H9 (cell line): Measurements from ENCODE around the gene NFE2L3. TPM values are rescaled to one million over a fixed set of nuclear protein-coding genes. Genes with fewer than 3 reads are reported as not detected.

Experiments
- DNase-seq: peaks from one replicate; pipeline ENCODE4 v3.0.0-alpha.2; 2017
- H2AFZ ChIP-seq: one replicate; pipeline ENCODE4 v1.6.1; 2013; ENCODE audit warnings: mild to moderate bottlenecking, low read length, control low read depth, moderate library complexity
- H2AK5ac ChIP-seq: 2 replicates; pipeline ENCODE4 v1.6.1; 2013; ENCODE audit warnings: low read length, control low read depth, mixed read lengths; ENCODE audit not compliant: insufficient read length
- H2BK120ac ChIP-seq: one replicate; pipeline ENCODE4 v1.6.1; 2013; ENCODE audit warnings: low read depth, mild to moderate bottlenecking, low read length, control low read depth, inconsistent platforms; ENCODE audit not compliant: poor library complexity, severe bottlenecking
- H2BK12ac ChIP-seq: 2 replicates; pipeline ENCODE4 v1.6.1; 2013; ENCODE audit warnings: low read length, control low read depth, mixed read lengths, low read depth; ENCODE audit not compliant: insufficient read length
- H2BK15ac ChIP-seq: 2 replicates; pipeline ENCODE4 v1.6.1; 2013; ENCODE audit warnings: low read depth, low read length, control low read depth
- H2BK20ac ChIP-seq: one replicate; pipeline ENCODE4 v1.6.1; 2013; ENCODE audit warnings: low read depth, mild to moderate bottlenecking, low read length, control low read depth, inconsistent platforms; ENCODE audit not compliant: poor library complexity, severe bottlenecking
- H2BK5ac ChIP-seq: 2 replicates; pipeline ENCODE4 v1.6.1; 2013; ENCODE audit warnings: low read length, control low read depth, mixed read lengths; ENCODE audit not compliant: insufficient read length
- H3K14ac ChIP-seq: 2 replicates; pipeline ENCODE4 v1.6.1; 2013; ENCODE audit warnings: low read length, control low read depth; ENCODE audit not compliant: insufficient read depth
- H3K18ac ChIP-seq: 2 replicates; pipeline ENCODE4 v1.6.1; 2013; ENCODE audit warnings: low read depth, mild to moderate bottlenecking, mixed read lengths, low read length, control low read depth; ENCODE audit not compliant: insufficient read length
- H3K23ac ChIP-seq: 2 replicates; pipeline ENCODE4 v1.6.1; 2013; ENCODE audit warnings: low read length, control low read depth, mixed read lengths, low read depth; ENCODE audit not compliant: insufficient read length
- H3K23me2 ChIP-seq: 2 replicates; pipeline ENCODE4 v1.6.1; 2013; ENCODE audit warnings: low read depth, mild to moderate bottlenecking, mixed read lengths, low read length, control low read depth; ENCODE audit not compliant: insufficient read length, poor library complexity, severe bottlenecking
- H3K27ac ChIP-seq: 2 replicates; pipeline ENCODE4 v1.5.1; 2013; ENCODE audit warnings: low read length, control low read depth, mixed read lengths, low read depth; ENCODE audit not compliant: insufficient read length
- H3K27me3 ChIP-seq: 2 replicates; pipeline ENCODE4 v1.6.1; 2013; ENCODE audit warnings: low read length, control low read depth, inconsistent platforms; ENCODE audit not compliant: insufficient read depth
- H3K4ac ChIP-seq: 2 replicates; pipeline ENCODE4 v1.6.1; 2013; ENCODE audit warnings: low read depth, mild to moderate bottlenecking, control low read depth, inconsistent platforms, low read length, moderate library complexity
- H3K4me1 ChIP-seq: 2 replicates; pipeline ENCODE4 v1.6.1; 2013; ENCODE audit warnings: low read length, control low read depth, inconsistent platforms; ENCODE audit not compliant: insufficient read depth
- H3K4me2 ChIP-seq: 2 replicates; pipeline ENCODE4 v1.6.1; 2013; ENCODE audit warnings: low read length, control low read depth, mixed read lengths; ENCODE audit not compliant: insufficient read length, insufficient read depth
- H3K56ac ChIP-seq: 2 replicates; pipeline ENCODE4 v1.6.1; 2013; ENCODE audit warnings: low read depth, mild to moderate bottlenecking, mixed read lengths, low read length, control low read depth; ENCODE audit not compliant: insufficient read length
- H3K79me1 ChIP-seq: 2 replicates; pipeline ENCODE4 v1.6.1; 2013; ENCODE audit warnings: low read depth, mild to moderate bottlenecking, moderate library complexity, low read length, control low read depth, inconsistent platforms; ENCODE audit not compliant: insufficient read depth, poor library complexity, severe bottlenecking
- H3K79me2 ChIP-seq: 2 replicates; pipeline ENCODE4 v1.6.1; 2013; ENCODE audit warnings: low read length, control low read depth, inconsistent platforms; ENCODE audit not compliant: insufficient read depth
- H3K9ac ChIP-seq: 2 replicates; pipeline ENCODE4 v1.6.1; 2013; ENCODE audit warnings: low read length, control low read depth, mixed read lengths; ENCODE audit not compliant: insufficient read length; ENCODE audit errors: extremely low read depth
- H3K9me3 ChIP-seq: one replicate; pipeline ENCODE4 v1.6.1; 2013; ENCODE audit warnings: low read depth, low read length, inconsistent platforms; ENCODE audit not compliant: control insufficient read depth
- H3T11ph ChIP-seq: one replicate; pipeline ENCODE4 v1.6.1; 2013; ENCODE audit warnings: mild to moderate bottlenecking, low read length, control low read depth, inconsistent platforms
- H4K20me1 ChIP-seq: one replicate; pipeline ENCODE4 v1.6.1; 2013; ENCODE audit not compliant: control insufficient read depth, insufficient read length, insufficient read depth
- H4K5ac ChIP-seq: 2 replicates; pipeline ENCODE4 v1.6.1; 2013; ENCODE audit warnings: low read depth, mild to moderate bottlenecking, mixed read lengths, low read length, control low read depth; ENCODE audit not compliant: insufficient read length
- H4K8ac ChIP-seq: replicated peaks from 2 replicates; pipeline ENCODE4 v1.6.1; 2013; ENCODE audit warnings: low read length, control low read depth, mixed read lengths, low read depth; ENCODE audit not compliant: insufficient read length
- H4K91ac ChIP-seq: 2 replicates; pipeline ENCODE4 v1.6.1; 2013; ENCODE audit warnings: low read depth, mild to moderate bottlenecking, moderate library complexity, mixed read lengths, low read length, control low read depth; ENCODE audit not compliant: insufficient read length
- H3K27ac Mint-ChIP-seq, 3 experiments: 2 replicates in 2 of 3; 3 replicates in 1 of 3; pipeline ENCODE4 v1.8.0; 2020 to 2021; ENCODE audit warnings: mixed read lengths in 3 of 3, mild to moderate bottlenecking in 1 of 3, moderate library complexity in 1 of 3
- H3K27me3 Mint-ChIP-seq: 2 replicates; pipeline ENCODE4 v1.8.0; 2021; ENCODE audit warnings: low read depth, mild to moderate bottlenecking, moderate library complexity, mixed read lengths
- H3K36me3 Mint-ChIP-seq, 3 experiments: 2 replicates in 2 of 3; 3 replicates in 1 of 3; pipeline ENCODE4 v1.8.0; 2020 to 2021; ENCODE audit warnings: low read depth in 3 of 3, mixed read lengths in 3 of 3; ENCODE audit not compliant: insufficient read depth in 1 of 3
- H3K4me1 Mint-ChIP-seq, 2 experiments: 2 replicates each; pipeline ENCODE4 v1.8.0; 2020; ENCODE audit warnings: mixed read lengths in 2 of 2
- H3K4me3 Mint-ChIP-seq, 2 experiments: 2 replicates in 1 of 2; 3 replicates in 1 of 2; pipeline ENCODE4 v1.8.0; 2020 to 2021; ENCODE audit warnings: mild to moderate bottlenecking in 2 of 2, mixed read lengths in 2 of 2, moderate library complexity in 1 of 2
- H3K9me3 Mint-ChIP-seq, 2 experiments: 2 replicates in 1 of 2; 3 replicates in 1 of 2; pipeline ENCODE4 v1.8.0; 2020; ENCODE audit warnings: mild to moderate bottlenecking in 2 of 2, mixed read lengths in 2 of 2, moderate library complexity in 1 of 2
- WGBS: extraction: QIAGEN DNeasy Blood & Tissue Kit; methylation state at CpG from one replicate; pipeline ENCODE4 v1.1.7; 2013; ENCODE audit warnings: missing lambda C conversion rate, low lambda C conversion rate, mixed read lengths; ENCODE audit not compliant: insufficient read length; ENCODE audit errors: extremely low coverage; 5-methylcytosine and 5-hydroxymethylcytosine counted together
- total RNA-seq: library from RNA; stranded (reverse); gene quantifications from 2 replicates; pipeline ENCODE4 v1.2.1, GENCODE V29; 2021
- TF ChIP-seq, protein P1 (sequence below): fragments of 200-600 bp; sonication (generic); conservative IDR thresholded peaks from 3 replicates; pipeline ENCODE4 v1.8.0; 2021; ENCODE audit warnings: antibody characterized with exemption, mild to moderate bottlenecking

Gene NFE2L3
- total RNA-seq, 1 experiment from 2014 or later = 46.9 TPM

DNA sequence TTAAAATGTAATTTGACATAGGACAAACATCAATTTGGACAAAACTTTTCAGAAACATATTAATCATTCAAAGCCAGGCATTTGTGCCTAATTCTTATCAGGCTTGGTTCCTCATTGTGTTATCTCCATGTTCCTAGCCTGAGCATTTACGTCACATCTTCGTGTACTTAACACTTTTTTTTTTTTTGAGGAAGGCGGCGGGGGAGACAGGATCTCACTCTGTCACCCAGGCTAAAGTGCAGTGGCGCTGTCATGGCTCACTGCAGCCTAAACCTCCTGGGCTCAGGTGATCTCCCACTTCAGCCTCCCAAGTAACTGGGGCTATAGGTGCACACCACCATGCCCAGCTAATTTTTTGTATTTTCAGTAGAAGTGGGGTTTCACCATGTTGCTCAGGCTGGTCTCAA is 28.8 kb downstream of the NFE2L3 start:
- Histone ChIP-seq H3K23ac (no peak overlapping the region), H3K23me2 (no peaks in the 10 kb centered on the region), H3K27me3 (no peaks in the 10 kb centered on the region), H4K8ac (no peak overlapping the region), H4K5ac (no peak overlapping the region), H3T11ph (no peak overlapping the region), H3K56ac (no peak overlapping the region), H3K27ac (no peak overlapping the region), H2BK15ac (no peak overlapping the region), H2BK120ac (no peak overlapping the region), H2AFZ (no peak overlapping the region), H3K18ac (no peak overlapping the region), H2AK5ac (no peak overlapping the region), H3K9ac (no peak overlapping the region), H2BK12ac (no peak overlapping the region), H3K9me3 (no peaks in the 10 kb centered on the region), H3K79me1 (no peaks in the 10 kb centered on the region), H4K91ac (no peak overlapping the region), H4K20me1 (no peaks in the 10 kb centered on the region), H3K14ac (no peak overlapping the region), H3K4ac (no peak overlapping the region), H2BK5ac (no peak overlapping the region), H3K4me2 (no peak overlapping the region), H3K79me2 (no peaks in the 10 kb centered on the region; the same call in 1 of the 2 replicates), H3K4me1 (no peaks in the 10 kb centered on the region; the same call in 1 of the 2 replicates), H2BK20ac (no peak overlapping the region)
- peaks cover 12 to 15% of the 10 kb centered on the region in 2 experiments; a peak in 3 of 4 replicates for H3K4me1 Mint-ChIP-seq
- H3K4me3 Mint-ChIP-seq = no peak overlapping the region
- H3K27me3 Mint-ChIP-seq = peaks cover 1% of the 10 kb centered on the region; the same call in 1 of the 2 replicates
- peaks cover 8 to 10% of the 10 kb centered on the region in 2 experiments for H3K9me3 Mint-ChIP-seq
- WGBS = no CpG with 5 or more reads among the region's 5 CpGs
- TF ChIP-seq, protein P1, sequence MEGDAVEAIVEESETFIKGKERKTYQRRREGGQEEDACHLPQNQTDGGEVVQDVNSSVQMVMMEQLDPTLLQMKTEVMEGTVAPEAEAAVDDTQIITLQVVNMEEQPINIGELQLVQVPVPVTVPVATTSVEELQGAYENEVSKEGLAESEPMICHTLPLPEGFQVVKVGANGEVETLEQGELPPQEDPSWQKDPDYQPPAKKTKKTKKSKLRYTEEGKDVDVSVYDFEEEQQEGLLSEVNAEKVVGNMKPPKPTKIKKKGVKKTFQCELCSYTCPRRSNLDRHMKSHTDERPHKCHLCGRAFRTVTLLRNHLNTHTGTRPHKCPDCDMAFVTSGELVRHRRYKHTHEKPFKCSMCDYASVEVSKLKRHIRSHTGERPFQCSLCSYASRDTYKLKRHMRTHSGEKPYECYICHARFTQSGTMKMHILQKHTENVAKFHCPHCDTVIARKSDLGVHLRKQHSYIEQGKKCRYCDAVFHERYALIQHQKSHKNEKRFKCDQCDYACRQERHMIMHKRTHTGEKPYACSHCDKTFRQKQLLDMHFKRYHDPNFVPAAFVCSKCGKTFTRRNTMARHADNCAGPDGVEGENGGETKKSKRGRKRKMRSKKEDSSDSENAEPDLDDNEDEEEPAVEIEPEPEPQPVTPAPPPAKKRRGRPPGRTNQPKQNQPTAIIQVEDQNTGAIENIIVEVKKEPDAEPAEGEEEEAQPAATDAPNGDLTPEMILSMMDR = no peak
- no peak overlapping the region; a peak in 1 of 7 replicates for H3K27ac Mint-ChIP-seq
- no peak for DNase-seq
- H3K36me3 Mint-ChIP-seq = peaks cover 30 to 53% (median 49%) of the 10 kb centered on the region in 3 experiments
